Osteoblast (primary cell): ENCODE results near the gene KANSL1. TPM values are rescaled to one million over a fixed set of nuclear protein-coding genes. Genes with fewer than 3 reads are reported as not detected.

Experiments
- DNase-seq: peaks from one replicate; pipeline ENCODE4 v3.0.0; 2011; ENCODE audit warnings: low spot score, mixed read lengths; ENCODE audit not compliant: insufficient read length; ENCODE audit errors: missing footprints
- H2AFZ ChIP-seq: 2 replicates; pipeline ENCODE4 v1.6.0; 2011; ENCODE audit warnings: mild to moderate bottlenecking, low read length
- H3K27ac ChIP-seq: 2 replicates; pipeline ENCODE4 v1.5.1; 2011; ENCODE audit warnings: mild to moderate bottlenecking, low read depth, low read length, moderate library complexity
- H3K27me3 ChIP-seq: 2 replicates; pipeline ENCODE4 v1.6.0; 2012; ENCODE audit warnings: mild to moderate bottlenecking, control low read depth, inconsistent platforms, low read length, moderate library complexity; ENCODE audit not compliant: insufficient read depth
- H3K36me3 ChIP-seq: 2 replicates; pipeline ENCODE4 v1.5.1; 2011; ENCODE audit warnings: mild to moderate bottlenecking, low read length, control low read depth, moderate library complexity; ENCODE audit not compliant: insufficient read depth
- H3K4me1 ChIP-seq: 2 replicates; pipeline ENCODE4 v1.5.1; 2011; ENCODE audit warnings: mild to moderate bottlenecking, low read length, control low read depth, moderate library complexity; ENCODE audit not compliant: insufficient read depth
- H3K4me2 ChIP-seq: 2 replicates; pipeline ENCODE4 v1.6.0; 2011; ENCODE audit warnings: mild to moderate bottlenecking, low read length; ENCODE audit not compliant: insufficient read depth
- H3K4me3 ChIP-seq: fragments of 200-600 bp; sonication (generic); 3 replicates; pipeline ENCODE4 v1.5.1; 2012; ENCODE audit warnings: mild to moderate bottlenecking, low read length, inconsistent platforms; ENCODE audit not compliant: insufficient read depth
- H3K79me2 ChIP-seq: 2 replicates; pipeline ENCODE4 v1.6.0; 2012; ENCODE audit warnings: mild to moderate bottlenecking, low read length, control low read depth, inconsistent platforms; ENCODE audit not compliant: insufficient read depth
- H3K9me3 ChIP-seq: 2 replicates; pipeline ENCODE4 v1.5.1; 2011; ENCODE audit warnings: low read depth, low read length, control low read depth
- H4K20me1 ChIP-seq: 2 replicates; pipeline ENCODE4 v1.6.0; 2012; ENCODE audit warnings: mild to moderate bottlenecking, low read length, control low read depth; ENCODE audit not compliant: insufficient read depth
- CTCF ChIP-seq: IDR thresholded peaks from 2 replicates; pipeline ENCODE4 v1.5.1; 2011; ENCODE audit warnings: mild to moderate bottlenecking, low read depth, low read length, moderate library complexity; ENCODE audit errors: extremely low read depth
- total RNA-seq: library from RNA; depleted of rRNA; stranded (reverse); fragments of >200 nt; gene quantifications from 2 replicates; pipeline ENCODE4 v1.2.3, GENCODE V29; 2012

KANSL1 gene
- total RNA-seq, 1 donor, result 151 TPM

- Histone ChIP-seq H3K27me3 (peaks cover 19% of the 10 kb centered on the region), H3K27ac (no peak overlapping the region), H3K79me2 (no peaks in the 10 kb centered on the region), H2AFZ (no peak overlapping the region), H3K4me1 (no peaks in the 10 kb centered on the region), H4K20me1 (no peaks in the 10 kb centered on the region), H3K36me3 (no peaks in the 10 kb centered on the region), H3K4me2 (no peak overlapping the region), H3K4me3 (no peak overlapping the region), H3K9me3 (no peaks in the 10 kb centered on the region)
- no peak for TF ChIP-seq CTCF
- peak; percentile 62 for DNase-seq
Measured at GRCh38 chr17:45983614-45984310, 209.5 kb downstream of the KANSL1 start.

- DNase-seq, result no peak
- Histone ChIP-seq H3K9me3 (no peaks in the 10 kb centered on the region), H4K20me1 (no peaks in the 10 kb centered on the region), H2AFZ (no peak overlapping the region), H3K4me1 (no peaks in the 10 kb centered on the region), H3K27me3 (peaks cover 19% of the 10 kb centered on the region), H3K4me3 (no peak overlapping the region), H3K36me3 (no peaks in the 10 kb centered on the region), H3K27ac (no peak overlapping the region), H3K79me2 (no peaks in the 10 kb centered on the region), H3K4me2 (no peak overlapping the region)
- TF ChIP-seq CTCF, result no peak
Measured at GRCh38 chr17:45982791-45983613, 210.2 kb downstream of the KANSL1 start.

- peaks cover 8% of the 10 kb centered on the region for H3K27me3 ChIP-seq
- no peaks in the 10 kb centered on the region for H3K9me3 ChIP-seq
- H3K27ac ChIP-seq, result no peak overlapping the region
- no peak overlapping the region for H3K4me3 ChIP-seq
- H3K4me1 ChIP-seq, result no peaks in the 10 kb centered on the region
- no peak for TF ChIP-seq CTCF
- no peaks in the 10 kb centered on the region for H4K20me1 ChIP-seq
- no peaks in the 10 kb centered on the region for H3K36me3 ChIP-seq
- H2AFZ ChIP-seq, result no peak overlapping the region
- no peak for DNase-seq
- no peak overlapping the region for H3K4me2 ChIP-seq
- H3K79me2 ChIP-seq, result no peaks in the 10 kb centered on the region
Measured at GRCh38 chr17:45981306-45981705, 211.9 kb downstream of the KANSL1 start.

GRCh38 chr17:45980855-45981254 lies 212.4 kb downstream of the KANSL1 start:
- Histone ChIP-seq H3K4me2 (no peak overlapping the region), H3K27ac (no peak overlapping the region), H3K79me2 (no peaks in the 10 kb centered on the region), H3K27me3 (peaks cover 7% of the 10 kb centered on the region), H2AFZ (no peak overlapping the region), H3K4me1 (no peaks in the 10 kb centered on the region), H4K20me1 (no peaks in the 10 kb centered on the region), H3K9me3 (no peaks in the 10 kb centered on the region), H3K36me3 (no peaks in the 10 kb centered on the region), H3K4me3 (no peak overlapping the region)
- no peak for TF ChIP-seq CTCF
- DNase-seq, result peak; percentile 48
